ENCODE results near the gene SLC15A1. TPM values are rescaled to one million over a fixed set of nuclear protein-coding genes. Genes with fewer than 3 reads are reported as not detected.
A peak's percentile ranks its signal among the peaks of the same experiment; 100 is the strongest.

The SLC15A1 gene
- polyA plus RNA-seq, 6 donors from 2014 or later = not detected

DNA sequence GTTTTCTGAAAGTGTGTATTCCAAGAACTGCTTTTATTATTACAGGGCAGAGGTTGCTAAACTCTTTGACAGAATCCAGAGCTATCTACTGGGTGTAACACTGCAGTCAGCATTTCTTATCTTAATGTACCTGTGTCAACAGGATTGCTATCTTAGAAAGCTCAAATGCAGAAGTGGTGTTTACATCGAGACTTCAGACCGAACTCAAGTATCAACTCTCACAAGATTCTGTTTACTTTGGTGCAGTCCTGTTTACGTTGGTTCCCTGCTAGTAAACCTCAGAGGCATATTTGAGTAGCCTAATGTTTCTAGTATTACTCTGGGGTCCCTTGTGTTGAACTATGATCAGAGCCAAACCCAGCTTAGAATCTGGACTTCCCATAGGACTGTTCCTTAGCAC lies 20.5 kb downstream of the SLC15A1 start:
- H3K4me1 Mint-ChIP-seq = peaks cover 0 to 4% (median 4%) of the 10 kb centered on the region in 3 donors
- H3K4me3 Mint-ChIP-seq = no peak overlapping the region
- peaks cover 14 to 24% (median 21%) of the 10 kb centered on the region in 3 donors for H3K27me3 Mint-ChIP-seq
- DNase-seq (no peak), ATAC-seq (ENCODE audit: low read depth in 2 of 2) (no peak)
- peaks cover 6% of the 10 kb centered on the region in 2 donors for H3K36me3 Mint-ChIP-seq
- peaks cover 0 to 20% (median 11%) of the 10 kb centered on the region in 7 donors for H3K9me3 Mint-ChIP-seq
- no peak overlapping the region for H3K27ac Mint-ChIP-seq

DNA sequence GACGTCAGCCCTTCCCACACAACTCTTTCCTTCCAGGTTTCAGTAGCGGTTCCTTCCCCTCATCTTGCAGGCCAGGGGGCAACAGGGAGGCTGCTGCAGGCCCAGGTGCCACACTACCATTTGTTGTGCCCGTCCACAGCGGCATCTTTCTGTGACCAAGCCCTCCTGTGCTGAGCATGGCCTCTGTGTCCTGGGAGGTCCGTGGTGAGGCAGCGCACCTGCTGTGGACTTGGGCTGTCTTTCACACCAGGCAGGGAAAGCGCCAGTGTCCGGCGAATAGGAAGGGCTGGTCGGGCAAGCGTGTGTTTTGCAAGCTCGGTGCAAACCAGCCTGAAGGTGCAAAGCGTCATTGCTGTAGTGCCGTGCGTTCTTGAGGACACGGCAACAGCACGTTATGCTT lies 21.4 kb downstream of the SLC15A1 start:
- ATAC-seq (ENCODE audit: low read depth in 2 of 2) (no peak), DNase-seq (no peak)
- peaks cover 14 to 24% (median 21%) of the 10 kb centered on the region in 3 donors for H3K27me3 Mint-ChIP-seq
- H3K36me3 Mint-ChIP-seq = peaks cover 6% of the 10 kb centered on the region in 2 donors
- peaks cover 0 to 4% (median 4%) of the 10 kb centered on the region in 3 donors for H3K4me1 Mint-ChIP-seq
- H3K27ac Mint-ChIP-seq = peak overlapping the region in 1 of 6 donors; percentile 49
- H3K4me3 Mint-ChIP-seq = no peak overlapping the region
- peaks cover 0 to 20% (median 6%) of the 10 kb centered on the region in 7 donors for H3K9me3 Mint-ChIP-seq

DNA sequence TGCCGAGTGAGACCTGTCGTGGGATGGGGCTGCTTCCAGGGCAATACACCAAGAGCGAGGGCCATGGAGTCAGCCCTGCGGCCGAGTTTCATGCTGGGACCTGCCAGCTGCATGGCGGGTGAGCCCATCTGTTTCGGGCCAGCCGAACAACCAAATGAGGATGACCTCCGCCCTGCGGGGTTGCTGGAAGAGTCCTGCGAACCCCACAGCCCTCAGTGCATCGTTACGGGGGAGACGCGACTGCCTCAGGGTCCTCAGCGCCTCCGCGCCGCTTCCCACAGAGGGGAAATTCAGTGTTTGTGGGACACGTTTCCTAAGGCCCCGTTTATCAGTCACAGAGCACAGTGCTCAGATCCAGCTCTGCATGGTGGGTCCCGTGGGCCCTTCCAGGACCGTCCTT lies 22.0 kb downstream of the SLC15A1 start:
- peaks cover 0 to 17% (median under 1%) of the 10 kb centered on the region in 7 donors for H3K9me3 Mint-ChIP-seq
- no peak for DNase-seq
- peaks cover 6% of the 10 kb centered on the region in 2 donors for H3K36me3 Mint-ChIP-seq
- no peak for ATAC-seq (ENCODE audit: low read depth in 2 of 2)
- H3K27me3 Mint-ChIP-seq = peaks cover 14 to 24% (median 21%) of the 10 kb centered on the region in 3 donors
- peak overlapping the region in 1 of 6 donors; percentile 49 for H3K27ac Mint-ChIP-seq
- H3K4me3 Mint-ChIP-seq = peak overlapping the region in 1 of 8 donors; percentile 25
- H3K4me1 Mint-ChIP-seq = peaks cover 0 to 4% (median 4%) of the 10 kb centered on the region in 3 donors

DNA sequence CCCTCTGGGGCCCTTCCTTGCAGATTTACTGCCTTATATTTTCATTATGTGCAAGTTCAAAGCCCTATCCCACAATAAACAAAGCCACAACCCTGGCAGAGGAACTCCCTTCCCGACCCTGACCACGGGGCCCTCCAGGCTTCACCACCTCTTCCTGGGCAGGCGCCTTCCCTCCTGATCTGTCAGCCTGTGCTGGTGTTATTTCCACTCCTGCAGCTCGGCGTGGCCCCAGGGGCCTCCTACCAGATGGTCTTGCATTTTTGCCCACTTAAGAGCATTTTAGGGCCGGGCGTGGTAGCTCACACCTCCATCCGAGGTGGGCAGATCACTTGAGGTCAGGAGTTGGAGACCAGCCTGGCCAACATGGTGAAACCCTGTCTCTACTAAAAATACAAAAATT lies 22.8 kb downstream of the SLC15A1 start:
- H3K4me3 Mint-ChIP-seq = no peak overlapping the region
- H3K36me3 Mint-ChIP-seq = peaks cover 6% of the 10 kb centered on the region in 2 donors
- H3K27ac Mint-ChIP-seq = no peak overlapping the region
- H3K9me3 Mint-ChIP-seq = peaks cover 0 to 9% (median 0%) of the 10 kb centered on the region in 7 donors
- DNase-seq = no peak
- peaks cover 14 to 30% (median 21%) of the 10 kb centered on the region in 3 donors for H3K27me3 Mint-ChIP-seq
- ATAC-seq (ENCODE audit: low read depth in 2 of 2) = no peak
- peaks cover 0 to 4% (median 4%) of the 10 kb centered on the region in 3 donors for H3K4me1 Mint-ChIP-seq

DNA sequence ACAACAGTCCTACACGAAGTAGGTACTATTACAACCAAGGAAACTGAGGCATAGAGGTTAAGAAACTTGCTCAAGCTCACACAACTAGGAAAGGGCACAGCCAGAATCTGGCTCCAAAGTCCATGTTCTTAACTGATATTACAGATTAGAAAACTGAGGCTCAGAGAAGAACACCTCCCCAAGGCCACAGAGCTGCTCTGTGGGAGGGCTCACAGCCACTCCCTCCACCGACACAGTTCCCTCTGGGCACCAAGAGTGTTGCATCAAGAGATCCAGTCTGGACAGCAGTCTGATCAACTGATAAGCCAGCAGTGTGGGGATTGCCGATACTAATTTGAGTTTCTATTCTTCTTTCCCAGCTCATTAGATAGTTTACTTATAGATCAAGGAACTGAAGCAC lies 29.5 kb downstream of the SLC15A1 start:
- peaks cover 0 to 3% (median 0%) of the 10 kb centered on the region in 3 donors for H3K4me1 Mint-ChIP-seq
- peaks cover 0 to 2% (median 0%) of the 10 kb centered on the region in 7 donors for H3K9me3 Mint-ChIP-seq

DNA sequence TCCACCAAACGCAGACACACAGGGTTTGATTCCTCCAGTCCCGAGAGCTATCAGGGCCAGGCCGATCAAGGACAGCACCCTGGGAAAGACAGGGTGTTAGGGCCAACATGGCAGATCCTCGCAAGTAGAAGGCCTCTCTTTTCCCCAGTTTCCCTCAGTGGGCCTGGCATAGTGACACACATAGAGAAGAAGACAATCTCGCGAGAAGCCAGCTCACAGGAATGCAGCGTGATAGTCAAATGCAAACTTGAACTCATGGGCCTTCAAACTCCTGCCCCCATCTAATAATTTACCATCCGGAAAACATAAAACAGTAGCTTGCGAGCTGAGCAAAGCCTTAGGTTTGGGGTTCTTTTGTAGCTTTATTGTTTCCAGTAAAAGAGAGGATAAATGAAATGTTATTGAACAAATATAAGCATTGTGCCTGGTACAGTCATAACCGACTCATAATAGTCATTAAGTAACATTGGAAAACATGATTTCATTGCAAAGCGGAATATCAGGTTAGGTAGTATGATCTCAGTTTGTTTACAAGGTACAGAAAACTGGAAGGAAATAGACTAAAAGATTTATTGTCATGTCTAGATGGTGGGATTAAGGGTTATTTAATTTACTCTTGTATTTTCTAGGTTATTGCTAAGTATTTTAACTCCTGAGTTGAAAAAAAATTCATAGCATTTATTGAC lies 30.5 kb downstream of the SLC15A1 start:
- Mint-ChIP-seq H3K36me3 (no peaks in the 10 kb centered on the region), H3K27ac (peak overlapping the region in 1 of 6 donors; percentile 29), H3K9me3 (peaks cover 0 to 2% (median 0%) of the 10 kb centered on the region in 7 donors), H3K4me1 (peaks cover 0 to 3% (median 0%) of the 10 kb centered on the region in 3 donors), H3K27me3 (peaks cover 6 to 15% (median 12%) of the 10 kb centered on the region in 3 donors), H3K4me3 (no peak overlapping the region)
- ATAC-seq (ENCODE audit: low read depth in 2 of 2) (no peak), DNase-seq (no peak)

More for the DNA sequence above, 29.5 kb downstream of the SLC15A1 start:
- Mint-ChIP-seq H3K27me3 (peaks cover 6 to 24% (median 6%) of the 10 kb centered on the region in 3 donors), H3K27ac (no peak overlapping the region), H3K4me3 (no peak overlapping the region), H3K36me3 (no peaks in the 10 kb centered on the region)
- ATAC-seq (ENCODE audit: low read depth in 2 of 2) (no peak), DNase-seq (no peak)

DNA sequence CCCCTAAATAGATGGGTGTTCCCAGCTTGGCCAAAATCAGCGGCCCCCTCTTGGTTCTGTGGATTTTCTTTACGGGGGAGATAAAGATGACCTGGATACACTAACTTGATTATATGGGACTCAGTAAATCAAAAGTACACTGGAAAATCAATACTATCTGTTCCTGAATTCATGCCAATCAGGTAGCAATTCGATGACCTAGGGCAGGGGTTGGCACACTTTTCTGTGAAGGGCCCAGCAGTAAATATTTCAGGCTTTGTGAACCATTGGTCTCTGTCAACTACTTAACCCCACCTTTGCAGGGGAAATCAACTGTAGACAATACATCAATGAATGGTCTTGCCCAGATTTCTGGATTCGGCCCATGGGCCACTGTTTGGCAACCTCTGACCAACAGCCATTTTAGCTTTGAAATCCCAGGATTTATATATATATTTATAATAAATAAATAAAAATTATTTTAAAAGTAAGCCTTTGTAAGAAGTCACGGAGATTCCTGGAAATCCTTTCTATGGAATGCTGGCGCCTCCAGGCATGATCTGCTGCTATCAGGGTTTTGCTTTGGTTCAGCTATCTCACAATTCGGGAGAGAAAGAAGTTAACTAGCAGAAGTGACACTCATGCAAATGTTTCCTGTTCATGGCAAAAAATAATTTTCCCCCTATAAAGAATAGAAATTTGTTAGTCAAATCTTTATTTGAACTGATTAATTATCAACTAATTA lies 32.8 kb downstream of the SLC15A1 start:
- Mint-ChIP-seq H3K4me3 (no peak overlapping the region), H3K27ac (no peak overlapping the region), H3K9me3 (peaks cover 0 to 2% (median 0%) of the 10 kb centered on the region in 7 donors), H3K4me1 (peaks cover 0 to 3% (median 0%) of the 10 kb centered on the region in 3 donors), H3K27me3 (peaks cover 6 to 12% (median 9%) of the 10 kb centered on the region in 3 donors), H3K36me3 (no peaks in the 10 kb centered on the region)
- DNase-seq (no peak), ATAC-seq (ENCODE audit: low read depth in 2 of 2) (no peak)

DNA sequence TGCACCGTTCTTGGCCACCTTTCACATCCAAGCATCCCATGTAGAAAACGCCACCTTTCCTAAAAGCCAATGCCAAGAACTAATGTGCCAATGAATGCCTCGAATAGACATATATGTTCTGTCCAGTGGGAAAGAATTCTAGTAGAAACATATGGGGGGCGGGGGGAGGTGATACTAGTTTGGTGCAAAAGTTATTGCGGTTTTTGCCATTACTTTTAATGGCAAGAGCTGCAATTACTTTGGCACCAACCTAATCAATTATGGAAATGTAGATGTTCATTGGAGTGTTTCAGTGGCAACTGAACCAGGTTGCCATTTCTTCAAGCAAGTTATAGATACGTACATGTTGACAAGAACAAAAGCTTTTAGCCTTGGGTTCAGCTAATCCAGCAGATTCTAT lies 34.6 kb downstream of the SLC15A1 start:
- ATAC-seq (ENCODE audit: low read depth in 2 of 2) = no peak
- Mint-ChIP-seq H3K36me3 (no peaks in the 10 kb centered on the region), H3K27me3 (peaks cover 0 to 12% (median 9%) of the 10 kb centered on the region in 3 donors), H3K4me3 (no peak overlapping the region), H3K4me1 (peaks cover 0 to 3% (median 0%) of the 10 kb centered on the region in 3 donors), H3K27ac (no peak overlapping the region), H3K9me3 (no peaks in the 10 kb centered on the region)
- no peak for DNase-seq

DNA sequence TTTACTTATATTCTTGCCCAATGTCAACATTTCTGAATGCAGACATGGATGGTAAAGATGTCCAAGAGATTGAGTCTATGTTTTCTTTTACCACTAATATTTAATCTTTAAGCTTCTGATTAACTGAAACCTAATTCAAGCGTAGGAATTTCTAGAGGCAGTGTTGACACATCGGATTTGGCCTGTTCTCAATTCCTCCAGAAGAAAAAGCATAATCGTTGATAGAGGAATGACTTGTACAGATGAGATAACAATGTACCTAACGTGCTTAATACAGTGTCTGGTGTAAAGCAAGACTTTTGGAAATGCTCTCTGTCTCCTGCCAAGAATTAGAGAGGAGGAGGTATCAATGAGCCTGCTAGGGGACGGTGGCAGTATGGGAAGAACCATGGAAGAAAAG lies 35.2 kb downstream of the SLC15A1 start:
- H3K36me3 Mint-ChIP-seq = no peaks in the 10 kb centered on the region
- no peak overlapping the region for H3K4me3 Mint-ChIP-seq
- peaks cover 0 to 12% (median 9%) of the 10 kb centered on the region in 3 donors for H3K27me3 Mint-ChIP-seq
- H3K9me3 Mint-ChIP-seq = no peaks in the 10 kb centered on the region
- DNase-seq = no peak
- ATAC-seq (ENCODE audit: low read depth in 2 of 2) = no peak
- H3K4me1 Mint-ChIP-seq = peaks cover 0 to 3% (median 0%) of the 10 kb centered on the region in 3 donors
- H3K27ac Mint-ChIP-seq = no peak overlapping the region

DNA sequence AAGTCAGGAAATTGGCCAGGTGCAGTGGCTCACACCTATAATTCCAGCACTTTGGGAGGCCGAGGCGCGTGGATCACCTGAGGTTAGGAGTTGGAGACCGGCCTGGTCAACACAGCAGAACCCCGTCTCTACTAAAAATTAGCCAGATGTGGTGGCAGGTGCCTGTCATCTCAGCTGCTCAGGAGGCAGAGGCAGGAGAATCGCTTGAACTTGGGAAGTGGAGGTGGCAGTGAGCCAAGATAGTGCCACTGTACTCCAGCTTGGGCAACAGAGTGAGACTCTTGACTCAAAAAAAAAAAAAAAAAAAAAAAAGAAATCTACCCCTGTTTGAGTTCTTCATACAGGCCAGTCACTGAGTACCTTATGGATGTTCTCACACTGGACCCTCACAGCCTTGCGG lies 42.0 kb downstream of the SLC15A1 start:
- H3K9me3 Mint-ChIP-seq = peaks cover 0 to 6% (median 0%) of the 10 kb centered on the region in 7 donors

DNA sequence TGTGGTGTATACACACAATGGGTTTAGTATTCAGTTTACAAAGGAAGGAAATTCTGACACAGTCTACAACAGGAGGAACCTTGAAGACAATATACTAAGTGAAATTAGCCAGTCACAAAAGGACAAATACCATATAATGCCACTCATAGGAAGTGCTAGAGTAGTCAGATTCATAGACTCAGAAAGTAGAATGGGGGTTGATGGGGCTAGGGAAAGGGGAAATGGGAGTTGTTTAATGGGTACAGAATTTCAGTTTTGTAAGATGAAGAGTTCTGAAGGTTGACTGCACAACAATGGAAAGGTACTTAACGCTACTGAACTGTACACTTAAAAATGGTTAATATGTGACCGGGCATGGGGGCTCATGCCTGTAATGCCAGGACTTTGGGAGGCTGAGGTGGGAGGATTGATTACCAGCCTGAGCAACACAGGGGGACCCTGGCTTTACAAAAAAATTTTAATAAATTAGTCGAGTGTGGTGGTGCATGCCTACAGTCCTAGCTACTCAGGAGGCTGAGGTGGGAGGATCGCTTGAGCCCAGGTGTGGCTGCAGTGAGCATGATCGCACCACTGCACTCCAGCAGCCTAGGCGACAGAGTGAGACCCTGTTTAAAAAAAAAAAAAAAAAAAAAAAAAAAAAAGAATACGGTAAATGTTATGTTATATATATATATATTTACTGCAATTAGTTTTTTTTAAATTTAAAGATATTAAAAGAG lies 45.0 kb downstream of the SLC15A1 start:
- Mint-ChIP-seq H3K27me3 (peaks cover 4 to 12% (median 6%) of the 10 kb centered on the region in 3 donors), H3K4me3 (no peak overlapping the region), H3K27ac (no peak overlapping the region), H3K4me1 (peaks cover 11 to 22% (median 14%) of the 10 kb centered on the region in 3 donors), H3K36me3 (no peaks in the 10 kb centered on the region), H3K9me3 (peaks cover 0 to 6% (median 0%) of the 10 kb centered on the region in 7 donors)
- ATAC-seq (ENCODE audit: low read depth in 2 of 2) (no peak), DNase-seq (no peak)

More for the DNA sequence above, 42.0 kb downstream of the SLC15A1 start:
- Mint-ChIP-seq H3K4me3 (no peak overlapping the region), H3K27me3 (peaks cover 4 to 12% (median 6%) of the 10 kb centered on the region in 3 donors), H3K27ac (no peak overlapping the region), H3K4me1 (peaks cover 4 to 16% (median 7%) of the 10 kb centered on the region in 3 donors), H3K36me3 (no peaks in the 10 kb centered on the region)
- ATAC-seq (ENCODE audit: low read depth in 2 of 2) (no peak), DNase-seq (no peak)

DNA sequence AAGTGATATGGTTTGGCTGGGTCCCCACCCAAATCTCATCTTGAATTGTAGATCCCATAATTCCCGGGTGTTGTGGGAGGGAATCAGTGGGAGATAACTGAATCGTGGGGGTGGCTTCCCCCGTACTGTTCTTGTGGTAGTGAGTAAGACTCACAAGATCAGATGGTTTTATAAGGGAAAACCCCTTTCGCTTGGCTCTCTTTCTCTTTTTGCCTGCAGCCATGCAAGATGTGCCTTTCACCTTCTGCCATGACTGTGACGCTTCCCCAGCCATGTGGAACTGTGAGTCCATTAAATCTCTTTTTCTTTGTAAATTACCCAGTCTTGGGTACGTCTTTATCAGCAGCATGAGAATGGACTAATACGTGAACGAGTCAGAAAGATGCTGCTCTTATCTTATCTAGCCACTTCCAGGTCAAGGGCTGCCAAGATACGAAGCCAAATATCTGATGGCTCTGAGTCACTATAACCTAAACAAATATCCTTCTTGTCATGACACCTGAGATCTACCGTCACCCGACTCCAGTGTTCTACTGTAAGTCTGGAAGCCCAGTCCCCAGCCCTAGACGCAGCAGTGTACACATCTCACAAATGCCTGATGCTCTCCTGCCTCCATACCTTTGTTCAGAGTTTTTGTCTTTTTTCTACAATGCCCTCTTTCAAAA lies 45.9 kb downstream of the SLC15A1 start:
- Mint-ChIP-seq H3K36me3 (no peaks in the 10 kb centered on the region), H3K9me3 (peaks cover 0 to 6% (median 0%) of the 10 kb centered on the region in 7 donors), H3K27me3 (peaks cover 4 to 12% (median 9%) of the 10 kb centered on the region in 3 donors), H3K27ac (no peak overlapping the region), H3K4me3 (no peak overlapping the region), H3K4me1 (peaks cover 12 to 23% (median 14%) of the 10 kb centered on the region in 3 donors)
- no peak for DNase-seq
- no peak for ATAC-seq (ENCODE audit: low read depth in 2 of 2)

Data from naive B cell (primary cell).